Eye (tissue), 1 donor: ENCODE measurements around the gene SHLD1.

Experiments
- DNase-seq: peaks from one replicate; pipeline ENCODE4 v3.0.0-alpha.2; 2015

Gene SHLD1

DNA sequence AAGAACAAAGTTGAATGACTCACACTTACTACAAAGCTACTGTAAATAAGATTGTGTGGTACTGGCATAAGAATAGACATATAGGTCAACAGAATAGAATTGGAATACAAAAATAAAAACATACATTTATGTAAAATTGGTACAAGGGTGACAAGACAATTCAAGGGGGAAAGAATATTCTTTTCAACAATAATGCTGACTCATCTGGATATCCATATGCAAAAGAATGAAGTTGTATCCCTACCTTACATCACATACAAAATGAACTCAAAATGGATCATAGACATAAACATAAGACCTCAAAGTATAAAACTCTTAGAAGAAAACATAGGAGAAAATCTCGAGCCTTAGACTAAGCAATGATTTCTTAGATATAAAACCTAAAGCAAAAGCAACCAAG lies 149.2 kb downstream of the SHLD1 start:
- no peak for DNase-seq

DNA sequence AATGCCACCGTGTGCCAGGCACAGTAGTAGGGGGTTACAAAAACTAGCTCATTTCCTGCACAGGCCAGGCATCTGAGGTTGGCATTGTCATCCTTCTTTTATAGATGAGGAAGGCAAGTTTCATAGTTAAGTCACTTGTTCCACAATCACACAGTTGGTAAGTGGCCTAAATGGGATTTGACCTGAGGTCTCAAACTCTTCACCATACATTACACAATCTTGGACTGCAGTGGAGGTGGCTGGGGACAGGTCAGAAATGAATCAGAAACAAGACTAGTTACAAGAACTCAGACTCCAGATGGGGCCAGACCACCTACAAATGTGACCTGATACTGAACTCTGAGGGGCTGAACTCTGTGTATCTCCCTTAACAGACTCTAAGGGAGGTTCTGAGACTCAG lies 150.7 kb downstream of the SHLD1 start:
- no peak for DNase-seq

DNA sequence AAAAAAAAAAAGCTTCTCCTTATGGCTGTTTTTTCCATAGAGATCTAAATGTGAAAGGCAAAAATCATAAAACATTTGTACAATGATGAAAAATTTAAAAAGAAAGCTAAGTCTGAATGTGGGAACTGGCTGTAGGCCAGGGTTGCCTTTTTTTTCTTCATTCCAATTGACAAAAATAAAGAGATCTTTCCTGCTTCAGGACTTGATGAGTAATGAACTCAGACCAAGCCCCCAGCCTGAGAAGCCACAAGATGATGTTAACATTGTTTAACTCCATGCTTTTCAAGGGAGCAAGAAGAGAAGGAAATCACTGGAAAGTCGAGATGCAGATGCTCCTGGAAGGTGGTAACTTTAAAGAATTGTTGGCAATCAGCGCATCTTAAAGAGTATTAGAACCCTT lies 158.8 kb downstream of the SHLD1 start:
- no peak for DNase-seq

- peak; percentile 7 for DNase-seq
Observed at GRCh38 chr20:5910186-5910585, 160.0 kb downstream of the SHLD1 start.

GRCh38 chr20:5913166-5913565 lies 163.0 kb downstream of the SHLD1 start:
- DNase-seq: no peak
